Umbilical cord (tissue), 2 donors: ENCODE measurements around the gene OSBPL8. TPM values are rescaled to one million over a fixed set of nuclear protein-coding genes. Genes with fewer than 3 reads are reported as not detected.
"Not testable (repeated sequence)": the region's sequence is repeated elsewhere in the genome, so short reads cannot be mapped to it uniquely, and the experiment has no call there.

Source experiments
- DNase-seq: peaks from one replicate; pipeline ENCODE4 v3.0.0-alpha.2; 2015; ENCODE audit warnings: low spot score
- total RNA-seq: library from RNA; depleted of rRNA; stranded (reverse); fragments of >200 nt; gene quantifications from one replicate; pipeline ENCODE4 v1.2.3, GENCODE V29; 2014; ENCODE audit warnings: low replicate concordance; ENCODE audit not compliant: insufficient read depth

The OSBPL8 gene
- total RNA-seq, 1 donor from 2014 or later = 63.8 TPM

GRCh38 chr12:76529226-76529918, 30.2 kb downstream of the OSBPL8 start:
- peak; percentile 4 for DNase-seq

GRCh38 chr12:76523408-76523807, 36.2 kb downstream of the OSBPL8 start:
- no peak for DNase-seq

GRCh38 chr12:76520348-76520747, 39.2 kb downstream of the OSBPL8 start:
- DNase-seq = no peak

GRCh38 chr12:76519538-76519937, 40.0 kb downstream of the OSBPL8 start:
- no peak for DNase-seq

- no peak for DNase-seq
Observed at GRCh38 chr12:76518699-76519098, 40.9 kb downstream of the OSBPL8 start.

GRCh38 chr12:76515271-76515670, 44.3 kb downstream of the OSBPL8 start:
- no peak for DNase-seq

- DNase-seq = not testable (repeated sequence)
Observed at GRCh38 chr12:76511116-76511716, 48.4 kb downstream of the OSBPL8 start.

- DNase-seq = no peak
Observed at GRCh38 chr12:76508128-76508980, 51.2 kb downstream of the OSBPL8 start.

- DNase-seq = no peak
Observed at GRCh38 chr12:76506149-76506548, 53.4 kb downstream of the OSBPL8 start.

GRCh38 chr12:76505050-76505449, 54.5 kb downstream of the OSBPL8 start:
- DNase-seq = no peak

- DNase-seq = no peak
Observed at GRCh38 chr12:76504606-76505005, 55.0 kb downstream of the OSBPL8 start.

GRCh38 chr12:76503957-76504356, 55.6 kb downstream of the OSBPL8 start:
- DNase-seq = no peak

GRCh38 chr12:76501390-76501789, 58.2 kb downstream of the OSBPL8 start:
- DNase-seq = no peak

- DNase-seq = not testable (repeated sequence)
Observed at GRCh38 chr12:76499136-76499535, 60.4 kb downstream of the OSBPL8 start.

- no peak for DNase-seq
Observed at GRCh38 chr12:76495556-76495955, 64.0 kb downstream of the OSBPL8 start.

GRCh38 chr12:76491292-76491691, 68.3 kb downstream of the OSBPL8 start:
- no peak for DNase-seq

- DNase-seq = no peak
Observed at GRCh38 chr12:76490763-76491162, 68.8 kb downstream of the OSBPL8 start.

GRCh38 chr12:76489737-76490136, 69.8 kb downstream of the OSBPL8 start:
- no peak for DNase-seq

GRCh38 chr12:76486011-76486410, 73.6 kb downstream of the OSBPL8 start:
- no peak for DNase-seq

GRCh38 chr12:76480796-76481195, 78.8 kb downstream of the OSBPL8 start:
- DNase-seq = no peak

GRCh38 chr12:76478045-76478444, 81.5 kb downstream of the OSBPL8 start:
- DNase-seq = no peak

GRCh38 chr12:76472862-76473261, 86.7 kb downstream of the OSBPL8 start:
- not testable (repeated sequence) for DNase-seq

GRCh38 chr12:76471579-76471978, 88.0 kb downstream of the OSBPL8 start:
- DNase-seq = no peak
